ENCODE measurements around the gene ADM5.
"Not testable (repeated sequence)": the region's sequence is repeated elsewhere in the genome, so short reads cannot be mapped to it uniquely, and the experiment has no call there.

The ADM5 gene

GRCh38 chr19:49701271-49701786, 11.9 kb downstream of the ADM5 start:
- no peak for DNase-seq (ENCODE audit: low read depth)

GRCh38 chr19:49704888-49705642, 15.7 kb downstream of the ADM5 start:
- no peak for DNase-seq (ENCODE audit: low read depth)

GRCh38 chr19:49705919-49706318, 16.5 kb downstream of the ADM5 start:
- no peak for DNase-seq (ENCODE audit: low read depth)

- no peak for DNase-seq (ENCODE audit: low read depth)
Observed at GRCh38 chr19:49710372-49710951, 21.1 kb downstream of the ADM5 start.

- DNase-seq (ENCODE audit: low read depth): no peak
Observed at GRCh38 chr19:49712397-49712859, 23.0 kb downstream of the ADM5 start.

GRCh38 chr19:49713236-49713845, 23.9 kb downstream of the ADM5 start:
- DNase-seq (ENCODE audit: low read depth): no peak

- DNase-seq (ENCODE audit: low read depth): no peak
Observed at GRCh38 chr19:49716154-49716553, 26.8 kb downstream of the ADM5 start.

GRCh38 chr19:49718511-49718910, 29.1 kb downstream of the ADM5 start:
- DNase-seq (ENCODE audit: low read depth): no peak

- no peak for DNase-seq (ENCODE audit: low read depth)
Observed at GRCh38 chr19:49718991-49719390, 29.6 kb downstream of the ADM5 start.

- not testable (repeated sequence) for DNase-seq (ENCODE audit: low read depth)
Observed at GRCh38 chr19:49719420-49719819, 30.0 kb downstream of the ADM5 start.

- no peak for DNase-seq (ENCODE audit: low read depth)
Observed at GRCh38 chr19:49727217-49728030, 38.0 kb downstream of the ADM5 start.

- no peak for DNase-seq (ENCODE audit: low read depth)
Observed at GRCh38 chr19:49730166-49730565, 40.8 kb downstream of the ADM5 start.

GRCh38 chr19:49738268-49738667, 48.9 kb downstream of the ADM5 start:
- DNase-seq (ENCODE audit: low read depth): no peak

GRCh38 chr19:49739098-49739497, 49.7 kb downstream of the ADM5 start:
- DNase-seq (ENCODE audit: low read depth): no peak

- DNase-seq (ENCODE audit: low read depth): no peak
Observed at GRCh38 chr19:49739933-49740332, 50.5 kb downstream of the ADM5 start.

Measured in HS-5 (cell line).